ENCODE measurements around the gene PPP1R15A.

- TF ChIP-seq CTCF (IDR thresholded peaks at IDR 0.05; ENCODE audit: control extremely low read depth in 1 of 3, insufficient read depth in 1 of 3, low read depth in 1 of 3, low read length in 3 of 3) = no peak
- no peak for TF ChIP-seq BCL11A (IDR thresholded peaks at IDR 0.05; ENCODE audit: low read depth in 2 of 2, low read length in 2 of 2)
- no peak for TF ChIP-seq ZNF274 (IDR thresholded peaks at IDR 0.05; ENCODE audit: borderline replicate concordance, extremely low read depth, low read length)
- TF ChIP-seq SP2 (IDR thresholded peaks at IDR 0.05; ENCODE audit: low read length) = no peak
- TF ChIP-seq POLR2AphosphoS5 (IDR thresholded peaks at IDR 0.05; ENCODE audit: low read depth, low read length) = no peak
- no peak for TF ChIP-seq BACH1 (IDR thresholded peaks at IDR 0.05; ENCODE audit: low read length)
- no peak for TF ChIP-seq TEAD4 (IDR thresholded peaks at IDR 0.05; ENCODE audit: low read depth, low read length)
- TF ChIP-seq USF2 (IDR thresholded peaks at IDR 0.05; ENCODE audit: low read length) = no peak
- no peak for TF ChIP-seq POLR2A (IDR thresholded peaks at IDR 0.05; ENCODE audit: control extremely low read depth in 1 of 2, low read depth in 2 of 2, low read length in 2 of 2)
Observed at GRCh38 chr19:48918071-48918470, 45.9 kb downstream of the PPP1R15A start.

Data from H1 (cell line).